ENCODE data around the gene P2RX5. TPM values are rescaled to one million over a fixed set of nuclear protein-coding genes. Genes with fewer than 3 reads are reported as not detected.

Gene P2RX5
- total RNA-seq, 2 donors from 2014 or later, result 46.5 to 60.1 TPM

- peak within 1 kb of the TSS; percentile 95 for H3K27ac Mint-ChIP-seq
- H3K27me3 Mint-ChIP-seq (ENCODE audit: low read depth), result no peaks in the 10 kb centered on the region
- H3K36me3 Mint-ChIP-seq (ENCODE audit: insufficient read depth in 2 of 2), result peaks cover 2 to 8% of the 10 kb centered on the region in 2 donors
- no peaks in the 10 kb centered on the region for H3K9me3 Mint-ChIP-seq
- peak; percentile 95 for ATAC-seq (replicated peaks in 1 of 2)
- H3K4me1 Mint-ChIP-seq (ENCODE audit: low read depth), result peaks cover 33% of the 10 kb centered on the region
- peak; percentile 99 to 100 for DNase-seq
- H3K4me3 Mint-ChIP-seq, result peak within 1 kb of the TSS; percentile 99
Measured at GRCh38 chr17:3668279-3669084, 27.5 kb downstream of the P2RX5 start, which contains the start of the genes EMC6 and TAX1BP3. Gene EMC6, plus strand, starts transcription at chr17:3668812. Its CDS starts 335 bp downstream, at chr17:3669147. Gene TAX1BP3, minus strand, starts transcription at chr17:3668578. Its CDS starts 52 bp downstream, at chr17:3668526.

DNA sequence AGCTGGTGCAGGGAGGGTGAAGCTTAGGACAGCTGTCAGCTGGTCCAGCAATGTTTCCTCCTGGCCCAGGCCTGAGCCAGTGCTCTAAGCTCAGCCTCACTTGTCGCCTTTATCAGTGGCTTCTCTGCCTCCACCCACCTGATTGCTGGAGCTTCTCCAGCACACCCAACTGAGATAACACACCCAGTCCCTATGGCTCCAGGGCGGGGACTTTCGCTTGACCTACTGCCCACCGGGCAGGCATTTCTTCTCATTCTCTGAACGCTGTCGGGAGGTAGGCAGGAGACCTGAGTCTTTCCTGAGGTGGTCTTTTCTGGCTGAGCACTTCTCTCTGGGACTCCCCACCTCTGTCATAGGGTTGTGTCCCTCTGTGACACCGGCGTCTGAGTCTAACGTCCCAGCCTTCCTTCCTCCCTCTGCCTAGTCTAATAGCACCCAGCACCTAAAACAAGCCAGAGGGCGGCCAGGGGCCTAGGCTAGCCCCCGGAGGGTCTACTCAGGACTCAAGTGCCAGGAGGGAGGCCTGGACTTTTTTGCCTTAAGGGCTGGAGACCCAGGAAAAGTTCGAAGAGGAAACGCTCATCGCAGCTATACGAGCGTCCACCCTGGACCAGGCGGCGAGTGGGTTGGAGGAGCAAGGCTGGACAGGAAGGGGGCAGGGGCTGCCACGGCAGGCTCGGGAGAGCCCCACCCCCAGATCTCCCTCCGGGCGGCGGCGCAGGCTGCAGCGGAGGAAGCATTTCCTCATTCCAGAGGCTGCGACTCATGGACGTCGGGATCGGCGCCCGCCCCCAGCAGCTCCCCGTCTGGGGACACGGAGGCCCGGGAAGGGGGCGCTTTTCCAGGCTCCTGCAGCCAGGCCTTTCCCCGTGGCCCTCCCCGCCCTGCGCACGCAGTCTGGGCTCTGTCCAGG lies 28.3 kb downstream of the P2RX5 start:
- peak; percentile 17 to 29 for DNase-seq

DNA sequence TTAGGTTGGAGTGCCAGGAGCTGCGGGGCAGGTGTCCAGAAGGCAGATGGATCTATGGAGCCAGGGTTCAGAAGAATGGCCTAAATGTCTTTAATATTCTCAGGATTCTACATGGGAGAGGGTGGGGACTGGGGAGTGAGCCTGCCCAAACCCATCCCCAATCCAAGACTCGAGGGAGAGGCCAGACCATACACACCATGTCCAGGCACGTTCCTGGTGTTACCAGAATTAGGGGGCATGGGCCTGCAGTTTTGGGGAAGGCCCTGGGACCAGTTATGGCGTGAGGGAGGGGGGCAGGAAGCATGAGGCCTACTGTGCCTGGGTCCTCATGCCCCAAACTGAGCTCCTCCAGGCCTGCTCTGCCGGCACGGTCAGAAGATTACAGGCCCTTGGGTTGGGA lies 29.4 kb downstream of the P2RX5 start:
- peak overlapping the region in 1 of 2 donors; percentile 24 for H3K4me3 Mint-ChIP-seq
- H3K4me1 Mint-ChIP-seq (ENCODE audit: low read depth), result peaks cover 30% of the 10 kb centered on the region
- ATAC-seq (replicated peaks in 1 of 2), result no peak

More for the DNA sequence above, 28.3 kb downstream of the P2RX5 start:
- Mint-ChIP-seq H3K27ac (peak overlapping the region; percentile 28), H3K4me1 (ENCODE audit: low read depth) (peaks cover 33% of the 10 kb centered on the region), H3K36me3 (ENCODE audit: insufficient read depth in 2 of 2) (peaks cover 2 to 8% of the 10 kb centered on the region in 2 donors), H3K9me3 (no peaks in the 10 kb centered on the region), H3K4me3 (peak overlapping the region; percentile 99), H3K27me3 (ENCODE audit: low read depth) (no peaks in the 10 kb centered on the region)
- peak; percentile 3 to 29 for ATAC-seq (replicated peaks in 1 of 2)

GRCh38 chr17:3665834-3666233 lies 30.1 kb downstream of the P2RX5 start:
- H3K4me1 Mint-ChIP-seq (ENCODE audit: low read depth), result peaks cover 26% of the 10 kb centered on the region
- DNase-seq, result no peak
- no peaks in the 10 kb centered on the region for H3K9me3 Mint-ChIP-seq
- H3K36me3 Mint-ChIP-seq (ENCODE audit: insufficient read depth in 2 of 2), result peaks cover 2 to 6% of the 10 kb centered on the region in 2 donors
- peak overlapping the region; percentile 7 to 24 for H3K4me3 Mint-ChIP-seq
- H3K27ac Mint-ChIP-seq, result no peak overlapping the region
- H3K27me3 Mint-ChIP-seq (ENCODE audit: low read depth), result no peaks in the 10 kb centered on the region
- ATAC-seq (replicated peaks in 1 of 2), result no peak

More for the DNA sequence above, 29.4 kb downstream of the P2RX5 start:
- DNase-seq, result no peak
- Mint-ChIP-seq H3K27ac (no peak overlapping the region), H3K36me3 (ENCODE audit: insufficient read depth in 2 of 2) (peaks cover 2 to 6% of the 10 kb centered on the region in 2 donors), H3K27me3 (ENCODE audit: low read depth) (no peaks in the 10 kb centered on the region), H3K9me3 (no peaks in the 10 kb centered on the region)

GRCh38 chr17:3663102-3664011 lies 32.6 kb downstream of the P2RX5 start:
- H3K27me3 Mint-ChIP-seq (ENCODE audit: low read depth), result no peaks in the 10 kb centered on the region
- no peaks in the 10 kb centered on the region for H3K9me3 Mint-ChIP-seq
- ATAC-seq (replicated peaks in 1 of 2) (no peak), DNase-seq (no peak)
- H3K4me1 Mint-ChIP-seq (ENCODE audit: low read depth), result peaks cover 9% of the 10 kb centered on the region
- no peak overlapping the region for H3K27ac Mint-ChIP-seq
- no peaks in the 10 kb centered on the region for H3K36me3 Mint-ChIP-seq (ENCODE audit: insufficient read depth in 2 of 2)
- H3K4me3 Mint-ChIP-seq, result no peak overlapping the region

- no peak for ATAC-seq (replicated peaks in 1 of 2)
- Mint-ChIP-seq H3K4me1 (ENCODE audit: low read depth) (no peaks in the 10 kb centered on the region), H3K27ac (no peak overlapping the region), H3K4me3 (no peak overlapping the region), H3K36me3 (ENCODE audit: insufficient read depth in 2 of 2) (no peaks in the 10 kb centered on the region), H3K27me3 (ENCODE audit: low read depth) (no peaks in the 10 kb centered on the region), H3K9me3 (no peaks in the 10 kb centered on the region)
- no peak for DNase-seq
Measured at GRCh38 chr17:3660311-3660891, 35.6 kb downstream of the P2RX5 start.

DNA sequence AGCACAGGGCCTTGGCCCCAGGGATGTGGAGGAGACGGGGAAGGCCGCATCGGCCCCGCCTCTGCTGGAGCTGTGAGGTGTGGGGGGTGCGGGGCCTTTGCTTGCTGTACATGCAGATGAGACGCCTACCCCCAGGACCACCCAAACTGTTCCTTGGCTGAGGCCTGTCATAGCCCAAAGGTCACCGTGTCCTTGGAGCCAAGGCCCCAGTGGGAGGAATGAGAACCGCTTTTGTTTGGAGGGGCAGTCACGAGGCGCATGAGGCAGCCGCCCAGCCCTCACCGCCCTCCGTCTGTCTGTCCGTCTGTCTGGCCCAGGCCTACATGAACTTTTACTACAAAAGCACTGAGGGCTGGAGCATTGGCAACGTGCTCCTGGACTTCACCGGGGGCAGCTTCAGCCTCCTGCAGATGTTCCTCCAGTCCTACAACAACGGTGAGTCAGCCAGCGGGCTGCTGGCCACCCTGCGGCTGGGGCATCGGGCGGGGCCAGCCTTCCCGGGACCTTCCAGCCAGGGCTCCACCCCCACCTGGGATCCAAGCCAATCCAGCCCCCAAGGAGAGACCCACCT lies 36.3 kb downstream of the P2RX5 start:
- DNase-seq (no peak), ATAC-seq (replicated peaks in 1 of 2) (no peak)
- Mint-ChIP-seq H3K4me1 (ENCODE audit: low read depth) (no peaks in the 10 kb centered on the region), H3K27ac (no peak overlapping the region), H3K27me3 (ENCODE audit: low read depth) (no peaks in the 10 kb centered on the region), H3K9me3 (no peaks in the 10 kb centered on the region), H3K36me3 (ENCODE audit: insufficient read depth in 2 of 2) (no peaks in the 10 kb centered on the region), H3K4me3 (no peak overlapping the region)

DNA sequence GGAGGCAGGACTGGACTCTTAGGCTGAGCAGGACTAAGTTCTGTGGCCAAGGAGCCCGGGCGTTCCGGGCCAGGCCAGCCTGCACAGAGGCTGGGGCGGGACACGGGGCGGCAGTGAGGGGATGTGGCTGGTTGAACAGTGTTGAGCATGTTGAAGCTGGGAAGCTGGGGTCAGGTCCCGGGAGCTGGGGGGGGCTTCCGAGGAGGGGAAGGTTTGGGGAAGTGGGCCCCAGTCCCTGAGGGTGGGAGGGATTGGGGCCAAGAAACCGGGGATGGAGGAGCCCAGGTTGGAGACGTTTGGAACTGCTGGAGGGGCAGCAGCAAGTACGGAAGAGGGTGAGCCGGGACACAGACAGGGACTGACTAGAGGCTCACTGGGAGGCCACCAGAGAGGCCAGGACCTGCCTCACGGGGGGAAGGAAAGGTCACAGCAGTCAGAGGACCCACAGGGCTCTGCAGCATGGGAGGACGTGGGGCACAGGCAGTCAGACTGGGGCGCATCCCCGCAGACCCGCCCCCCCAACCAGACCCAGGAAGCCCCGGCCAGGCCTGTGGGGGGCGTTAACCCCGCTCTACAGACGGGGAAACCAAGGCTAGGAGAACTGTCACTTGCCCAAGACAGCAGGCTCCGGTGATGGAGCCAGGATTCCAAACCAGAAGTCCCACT lies 37.0 kb downstream of the P2RX5 start:
- no peak for DNase-seq
- Mint-ChIP-seq H3K9me3 (no peaks in the 10 kb centered on the region), H3K36me3 (ENCODE audit: insufficient read depth in 2 of 2) (no peaks in the 10 kb centered on the region), H3K27ac (no peak overlapping the region), H3K27me3 (ENCODE audit: low read depth) (no peaks in the 10 kb centered on the region), H3K4me1 (ENCODE audit: low read depth) (no peaks in the 10 kb centered on the region), H3K4me3 (no peak overlapping the region)
- no peak for ATAC-seq (replicated peaks in 1 of 2)

- H3K36me3 Mint-ChIP-seq (ENCODE audit: insufficient read depth in 2 of 2), result no peaks in the 10 kb centered on the region
- no peaks in the 10 kb centered on the region for H3K27me3 Mint-ChIP-seq (ENCODE audit: low read depth)
- no peaks in the 10 kb centered on the region for H3K9me3 Mint-ChIP-seq
- H3K27ac Mint-ChIP-seq, result no peak overlapping the region
- H3K4me3 Mint-ChIP-seq, result no peak overlapping the region
- DNase-seq (no peak), ATAC-seq (replicated peaks in 1 of 2) (no peak)
- no peaks in the 10 kb centered on the region for H3K4me1 Mint-ChIP-seq (ENCODE audit: low read depth)
Measured at GRCh38 chr17:3657874-3658783, 37.8 kb downstream of the P2RX5 start.

GRCh38 chr17:3657588-3657869 lies 38.4 kb downstream of the P2RX5 start:
- H3K36me3 Mint-ChIP-seq (ENCODE audit: insufficient read depth in 2 of 2), result no peaks in the 10 kb centered on the region
- H3K4me1 Mint-ChIP-seq (ENCODE audit: low read depth), result no peaks in the 10 kb centered on the region
- no peaks in the 10 kb centered on the region for H3K27me3 Mint-ChIP-seq (ENCODE audit: low read depth)
- H3K4me3 Mint-ChIP-seq, result no peak overlapping the region
- no peak for ATAC-seq (replicated peaks in 1 of 2)
- H3K27ac Mint-ChIP-seq, result no peak overlapping the region
- no peaks in the 10 kb centered on the region for H3K9me3 Mint-ChIP-seq
- DNase-seq, result no peak
